HepG2 (cell line): ENCODE measurements around the gene NEDD8. TPM values are rescaled to one million over a fixed set of nuclear protein-coding genes. Genes with fewer than 3 reads are reported as not detected.

Experiments
- HNRNPK ChIP-seq: fragments of 200-400 bp; formaldehyde crosslinking; IDR thresholded peaks from 2 replicates; pipeline ENCODE4 v1.6.1; 2018; ENCODE audit warnings: low read length, low read depth, moderate library complexity, mild to moderate bottlenecking; ENCODE audit not compliant: poor library complexity, severe bottlenecking
- JUN ChIP-seq: sonication (generic); formaldehyde crosslinking; IDR thresholded peaks from 2 replicates; pipeline ENCODE4 v1.4.0; 2020; ENCODE audit warnings: mild to moderate bottlenecking, missing genetic modification reagents
- JUNB ChIP-seq: sonication (generic); formaldehyde crosslinking; IDR thresholded peaks from 2 replicates; pipeline ENCODE4 v1.8.0; 2022; ENCODE audit warnings: missing genetic modification reagents, mild to moderate bottlenecking, borderline replicate concordance
- KDM1A ChIP-seq: IDR thresholded peaks from 2 replicates; pipeline ENCODE4 v1.6.1; 2016; ENCODE audit warnings: missing compliant biosample characterization
- LBX2 ChIP-seq: sonication (generic); formaldehyde crosslinking; IDR thresholded peaks from 2 replicates; pipeline ENCODE4 v1.5.0; 2020; ENCODE audit warnings: missing genetic modification reagents, mild to moderate bottlenecking, borderline replicate concordance
- MBNL3 ChIP-seq: fragments of 250-450 bp; sonication (Bioruptor Pico); conservative IDR thresholded peaks from 2 replicates; pipeline ENCODE4 v1.8.0; 2022; ENCODE audit warnings: mild to moderate bottlenecking, inconsistent platforms
- MTF2 ChIP-seq: sonication (generic); formaldehyde crosslinking; IDR thresholded peaks from 2 replicates; pipeline ENCODE4 v1.5.0; 2020; ENCODE audit warnings: missing genetic modification reagents, borderline replicate concordance
- POGK ChIP-seq: sonication (generic); formaldehyde crosslinking; conservative IDR thresholded peaks from 2 replicates; pipeline ENCODE4 v1.8.0; 2022; ENCODE audit warnings: mild to moderate bottlenecking, moderate library complexity, missing genetic modification reagents
- SATB2 ChIP-seq: sonication (generic); formaldehyde crosslinking; IDR thresholded peaks from 2 replicates; pipeline ENCODE4 v1.5.0; 2020; ENCODE audit warnings: missing genetic modification reagents
- SNRNP70 ChIP-seq: fragments of 200-400 bp; formaldehyde crosslinking; IDR thresholded peaks from 2 replicates; pipeline ENCODE4 v1.6.1; 2017; ENCODE audit warnings: mild to moderate bottlenecking, low read depth, low read length, moderate library complexity
- TFAP4 ChIP-seq: sonication (generic); IDR thresholded peaks from 2 replicates; pipeline ENCODE4 v1.6.1; 2016; ENCODE audit warnings: low read depth, borderline replicate concordance
- ZBED4 ChIP-seq: sonication (generic); formaldehyde crosslinking; IDR thresholded peaks from 2 replicates; pipeline ENCODE4 v1.4.0; 2020; ENCODE audit warnings: missing genetic modification reagents, borderline replicate concordance
- ZFP91 ChIP-seq: sonication (generic); formaldehyde crosslinking; IDR thresholded peaks from 2 replicates; pipeline ENCODE4 v1.9.0; 2022; ENCODE audit warnings: missing genetic modification reagents, mild to moderate bottlenecking, borderline replicate concordance
- ZNF17 ChIP-seq: sonication (generic); formaldehyde crosslinking; IDR thresholded peaks from 2 replicates; pipeline ENCODE4 v1.5.0; 2020; ENCODE audit warnings: mild to moderate bottlenecking, missing genetic modification reagents
- ZNF251 ChIP-seq: sonication (generic); formaldehyde crosslinking; IDR thresholded peaks from 2 replicates; pipeline ENCODE4 v1.9.0; 2021; ENCODE audit warnings: mild to moderate bottlenecking, missing genetic modification reagents
- ZNF446 ChIP-seq: sonication (generic); formaldehyde crosslinking; IDR thresholded peaks from 2 replicates; pipeline ENCODE4 v1.5.0; 2020; ENCODE audit warnings: mild to moderate bottlenecking, missing genetic modification reagents
- ZNF710 ChIP-seq: sonication (generic); formaldehyde crosslinking; IDR thresholded peaks from 2 replicates; pipeline ENCODE4 v1.5.0; 2020; ENCODE audit warnings: mild to moderate bottlenecking, missing genetic modification reagents, borderline replicate concordance
- ZNF776 ChIP-seq: sonication (generic); formaldehyde crosslinking; IDR thresholded peaks from 2 replicates; pipeline ENCODE4 v1.4.0; 2020; ENCODE audit warnings: mild to moderate bottlenecking, missing genetic modification reagents
- polyA plus RNA-seq, 8 experiments: library from polyadenylated mRNA; depleted of rRNA in 3 of 8; stranded (reverse) in 7 of 8; unstranded in 1 of 8; fragments of >200 nt; fragmentation: Illumina TruSeq in 4 of 8; extraction: Trizol in 4 of 8; gene quantifications; 2 replicates each; pipeline versions ENCODE4 v1.2.1 to v1.2.3, GENCODE V29; 2011 to 2016; ENCODE audit warnings: low read depth in 4 of 8, missing spikeins in 1 of 8, mixed read lengths in 1 of 8; ENCODE audit not compliant: insufficient read depth in 1 of 8
- total RNA-seq, 5 experiments: library from RNA; depleted of rRNA; stranded (reverse); fragments of >200 nt; fragmentation: Illumina TruSeq; extraction: Trizol; gene quantifications; 2 replicates each; pipeline ENCODE4 v1.2.3, GENCODE V29; 2016; ENCODE audit warnings: low read depth in 1 of 5

The NEDD8 gene
- total and polyA plus RNA-seq, 2 of the 13 experiments (the other 11 are each of a cell fraction or from before 2014, with no cell fraction given), result 535 to 713 TPM

GRCh38 chr14:24213866-24214662, 18.1 kb downstream of the NEDD8 start (continued):
- TF ChIP-seq ZBED4 (CRISPR knock-in tag) (no peak), MTF2 (CRISPR knock-in tag) (no peak), HNRNPK (no peak), JUNB (CRISPR knock-in tag) (no peak), ZNF251 (CRISPR knock-in tag) (no peak), SNRNP70 (no peak), KDM1A (CRISPR knock-in tag) (no peak), TFAP4 (no peak), JUN (CRISPR knock-in tag) (no peak), ZNF776 (CRISPR knock-in tag) (no peak), MBNL3 (CRISPR knock-in tag) (no peak), ZFP91 (CRISPR knock-in tag) (no peak; the same call in 1 of the 2 replicates), SATB2 (CRISPR knock-in tag) (no peak), ZNF17 (CRISPR knock-in tag) (no peak), LBX2 (no peak), POGK (CRISPR knock-in tag) (no peak), ZNF710 (CRISPR knock-in tag) (no peak), ZNF446 (no peak)
